Esophagus squamous epithelium (tissue), 4 donors: ENCODE data around the gene TMEM61.

ENCODE experiments used
- CTCF ChIP-seq, 6 experiments: fragments of 450-650 bp in 4 of 6; fragments of 200-600 bp in 2 of 6; sonication (generic) in 2 of 6; IDR thresholded peaks; one replicate each; pipeline ENCODE4 v1.5.1; 2016 to 2019; ENCODE audit warnings: antibody characterized with exemption in 6 of 6, mild to moderate bottlenecking in 4 of 6, moderate library complexity in 4 of 6
- POLR2A ChIP-seq, 4 donors: fragments of 450-650 bp; IDR thresholded peaks; one replicate each; pipeline ENCODE4 v1.6.1; 2017; ENCODE audit warnings: antibody characterized with exemption in 4 of 4, mild to moderate bottlenecking in 4 of 4, moderate library complexity in 3 of 4

DNA sequence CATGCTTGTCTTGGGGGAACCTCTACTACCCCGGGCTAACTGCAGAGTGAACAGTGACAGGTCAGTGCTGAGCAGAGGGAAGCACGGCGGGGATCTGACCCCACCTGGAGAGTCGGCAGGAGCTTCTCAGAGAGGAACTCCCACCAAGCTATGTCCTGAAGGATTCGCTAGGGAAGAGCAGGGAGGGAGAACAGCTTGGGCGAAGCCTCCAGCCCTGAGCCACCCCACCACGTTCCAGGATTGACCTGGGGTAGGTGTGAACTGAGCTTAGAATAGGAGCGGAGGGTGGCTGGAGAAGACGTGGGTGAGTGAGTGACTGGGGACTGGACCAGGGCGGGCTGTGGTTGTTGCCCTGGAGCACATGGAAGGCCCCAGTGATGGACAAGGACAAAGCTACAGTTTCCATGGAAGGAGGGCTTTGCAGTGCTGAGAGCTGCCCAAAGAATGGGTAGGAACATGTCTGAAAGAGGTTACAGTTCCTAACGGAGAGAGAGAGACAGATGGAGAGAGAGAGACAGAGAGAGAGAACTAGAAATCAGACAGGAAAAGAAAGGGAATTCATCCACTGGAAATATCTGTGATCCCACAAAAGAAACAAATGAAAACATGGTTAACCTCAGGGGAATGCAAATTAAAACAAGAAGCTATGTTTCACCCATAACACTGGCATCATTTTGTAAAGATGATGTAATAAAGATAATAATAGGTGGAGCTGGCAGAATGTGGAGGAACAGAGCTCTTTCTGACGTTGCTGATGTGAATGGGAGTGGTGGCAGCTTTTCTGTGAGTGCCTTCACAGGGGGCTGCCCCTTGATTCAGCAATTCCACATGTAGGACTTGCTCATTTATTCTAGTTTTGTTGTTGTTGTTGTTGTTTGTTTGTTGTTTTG is 35.5 kb downstream of the TMEM61 start:
- no peak for TF ChIP-seq POLR2A (IDR thresholded peaks at IDR 0.05)
- TF ChIP-seq CTCF (IDR thresholded peaks at IDR 0.05), result no peak
